IPS-20b (cell line): Measurements from ENCODE around the gene CDKAL1.

Source experiments
- H3K27ac ChIP-seq: one replicate; pipeline ENCODE4 v1.5.1; 2013; ENCODE audit warnings: low read length
- H3K27me3 ChIP-seq: 2 replicates; pipeline ENCODE4 v1.6.1; 2013; ENCODE audit warnings: mild to moderate bottlenecking, low read length, inconsistent platforms; ENCODE audit not compliant: insufficient read depth
- H3K36me3 ChIP-seq: 2 replicates; pipeline ENCODE4 v1.6.1; 2013; ENCODE audit warnings: low read depth, mild to moderate bottlenecking, inconsistent platforms, low read length, moderate library complexity; ENCODE audit not compliant: insufficient read depth
- H3K4me1 ChIP-seq: 2 replicates; pipeline ENCODE4 v1.6.1; 2013; ENCODE audit warnings: mild to moderate bottlenecking, control low read depth, inconsistent platforms, low read length, moderate library complexity; ENCODE audit not compliant: insufficient read depth
- H3K4me3 ChIP-seq: 2 replicates; pipeline ENCODE4 v1.5.1; 2013; ENCODE audit warnings: mild to moderate bottlenecking, low read length, inconsistent platforms
- H3K9ac ChIP-seq: 2 replicates; pipeline ENCODE4 v1.6.1; 2013; ENCODE audit warnings: low read depth, mild to moderate bottlenecking, inconsistent platforms, low read length, moderate library complexity
- H3K9me3 ChIP-seq: 2 replicates; pipeline ENCODE4 v1.6.1; 2013; ENCODE audit warnings: mild to moderate bottlenecking, low read depth, low read length, inconsistent platforms; ENCODE audit not compliant: insufficient read depth

CDKAL1 gene

DNA sequence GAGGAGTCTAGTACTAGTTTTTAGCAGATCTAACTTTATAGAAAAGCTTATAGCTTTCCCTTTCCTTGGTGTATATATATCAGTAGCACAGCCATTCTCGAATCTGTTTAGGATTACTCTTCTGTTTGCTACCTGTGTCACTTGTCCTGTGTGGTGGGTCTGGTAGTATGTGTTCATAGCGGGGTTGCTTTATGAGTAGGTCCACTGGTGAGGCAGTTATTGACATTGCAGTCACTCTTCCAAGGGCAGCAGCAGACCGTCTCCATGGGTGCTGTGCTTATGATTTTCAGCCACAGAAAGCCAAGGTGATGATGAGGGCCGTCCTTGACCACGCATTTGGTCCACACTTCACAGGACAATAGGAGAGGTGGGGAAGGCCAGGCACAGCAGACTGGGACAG lies 171.5 kb downstream of the CDKAL1 start:
- Histone ChIP-seq H3K27me3 (no peaks in the 10 kb centered on the region), H3K4me3 (no peak overlapping the region), H3K9ac (no peak overlapping the region), H3K36me3 (no peaks in the 10 kb centered on the region), H3K4me1 (peaks cover 8% of the 10 kb centered on the region; the same call in 1 of the 2 replicates), H3K9me3 (no peaks in the 10 kb centered on the region), H3K27ac (no peak overlapping the region)

DNA sequence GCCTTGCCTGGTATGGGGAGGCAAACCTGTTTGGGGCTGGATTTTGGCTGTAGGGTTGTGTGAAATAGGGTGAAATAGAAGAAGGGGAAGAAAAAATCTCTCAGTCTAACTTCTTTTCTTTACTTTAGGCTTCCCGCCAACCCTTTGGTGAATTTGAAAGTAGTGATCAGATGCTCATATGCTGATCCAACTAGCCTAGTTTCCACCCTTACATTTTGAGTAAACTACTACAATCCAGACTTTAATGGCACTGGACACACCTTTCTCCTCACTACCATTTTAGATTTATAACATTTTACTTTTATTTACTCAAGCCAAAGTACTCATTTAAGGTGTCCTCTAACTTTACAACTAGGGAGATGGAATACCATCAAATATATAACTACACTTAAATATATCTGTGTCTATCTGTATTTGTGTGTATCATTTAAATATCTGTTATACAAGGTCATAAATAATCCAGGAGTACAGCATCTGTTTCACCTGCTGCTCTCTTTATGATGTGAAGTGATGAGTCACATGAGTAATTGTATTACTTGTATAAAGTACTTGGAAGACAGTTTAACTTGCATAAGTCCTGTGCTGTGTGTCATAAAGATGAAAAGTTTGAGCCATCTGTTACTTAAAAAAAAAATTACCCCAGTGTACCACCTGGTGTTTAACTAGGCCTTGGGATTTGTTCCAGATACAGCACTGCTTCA lies 172.1 kb downstream of the CDKAL1 start:
- H3K9ac ChIP-seq = no peak overlapping the region
- H3K4me3 ChIP-seq = no peak overlapping the region
- no peaks in the 10 kb centered on the region for H3K36me3 ChIP-seq
- H3K9me3 ChIP-seq = no peaks in the 10 kb centered on the region
- no peaks in the 10 kb centered on the region for H3K27me3 ChIP-seq
- peaks cover 8% of the 10 kb centered on the region; the same call in 1 of the 2 replicates for H3K4me1 ChIP-seq
- no peak overlapping the region for H3K27ac ChIP-seq

- H3K27me3 ChIP-seq = no peaks in the 10 kb centered on the region
- peaks cover 8% of the 10 kb centered on the region; the same call in 1 of the 2 replicates for H3K4me1 ChIP-seq
- no peaks in the 10 kb centered on the region for H3K36me3 ChIP-seq
- H3K4me3 ChIP-seq = no peak overlapping the region
- H3K9me3 ChIP-seq = no peaks in the 10 kb centered on the region
- no peak overlapping the region for H3K27ac ChIP-seq
- no peak overlapping the region for H3K9ac ChIP-seq
Measured at GRCh38 chr6:20706939-20707485, 172.8 kb downstream of the CDKAL1 start.

DNA sequence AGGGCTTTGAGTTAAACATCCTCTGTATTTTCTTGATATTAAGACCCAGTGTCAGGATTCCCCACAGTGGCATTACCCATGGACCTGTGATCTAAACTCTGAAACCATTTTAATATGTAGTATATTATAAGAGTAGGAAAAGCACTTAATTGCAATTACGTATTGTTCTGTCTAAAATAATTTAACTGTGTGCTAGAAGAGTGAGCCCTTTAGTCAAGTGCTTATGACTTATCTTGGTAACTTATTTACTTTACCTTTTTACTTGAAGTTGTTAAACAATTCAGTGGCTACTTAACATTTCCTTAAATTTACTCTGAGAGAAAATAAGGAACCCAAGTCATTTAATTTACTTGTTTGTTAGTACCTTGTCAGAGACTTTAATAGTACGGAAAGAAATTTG lies 173.6 kb downstream of the CDKAL1 start:
- Histone ChIP-seq H3K36me3 (no peaks in the 10 kb centered on the region), H3K27ac (no peak overlapping the region), H3K9ac (no peak overlapping the region), H3K4me3 (no peak overlapping the region), H3K4me1 (peaks cover 4% of the 10 kb centered on the region; the same call in 1 of the 2 replicates), H3K27me3 (no peaks in the 10 kb centered on the region), H3K9me3 (no peaks in the 10 kb centered on the region)

DNA sequence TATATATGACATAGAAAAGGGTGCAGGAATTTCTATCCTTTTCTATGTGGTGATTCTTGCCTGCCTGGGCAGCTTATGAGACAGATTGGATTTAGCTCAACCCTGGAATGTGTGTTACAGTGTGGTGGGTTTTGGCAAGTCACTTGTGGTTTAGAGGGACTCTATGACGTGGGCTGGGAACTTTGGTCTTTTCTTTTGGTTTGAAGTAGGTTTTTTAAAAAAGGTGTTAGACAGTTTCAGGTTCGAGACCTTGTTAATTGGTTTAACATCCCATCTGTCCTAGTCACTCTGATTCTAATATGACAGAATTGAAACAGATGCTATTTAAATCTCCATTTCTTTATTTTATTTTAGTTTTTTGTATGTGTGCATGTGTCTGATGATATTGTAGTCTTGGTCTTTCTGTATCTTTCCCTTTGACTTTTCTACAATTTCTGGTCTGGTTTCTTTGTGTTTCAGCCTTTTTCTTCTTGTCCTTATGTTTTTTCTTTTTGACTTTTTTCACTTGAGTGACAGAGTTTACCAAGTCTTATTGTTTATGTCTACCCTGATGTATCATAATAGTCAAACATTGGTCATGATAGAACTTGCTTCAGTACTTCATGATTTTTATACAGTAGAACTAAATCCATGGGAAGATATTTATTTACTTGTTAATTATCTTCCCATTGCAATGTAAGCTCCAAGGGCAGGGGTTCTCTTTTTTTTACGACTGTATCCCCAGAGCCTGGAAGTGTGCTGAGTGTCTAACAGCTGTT lies 174.3 kb downstream of the CDKAL1 start:
- no peaks in the 10 kb centered on the region for H3K9me3 ChIP-seq
- no peaks in the 10 kb centered on the region for H3K36me3 ChIP-seq
- no peaks in the 10 kb centered on the region for H3K27me3 ChIP-seq
- H3K4me1 ChIP-seq = peaks cover 4% of the 10 kb centered on the region; the same call in 1 of the 2 replicates
- no peak overlapping the region for H3K9ac ChIP-seq
- H3K4me3 ChIP-seq = no peak overlapping the region
- H3K27ac ChIP-seq = no peak overlapping the region

DNA sequence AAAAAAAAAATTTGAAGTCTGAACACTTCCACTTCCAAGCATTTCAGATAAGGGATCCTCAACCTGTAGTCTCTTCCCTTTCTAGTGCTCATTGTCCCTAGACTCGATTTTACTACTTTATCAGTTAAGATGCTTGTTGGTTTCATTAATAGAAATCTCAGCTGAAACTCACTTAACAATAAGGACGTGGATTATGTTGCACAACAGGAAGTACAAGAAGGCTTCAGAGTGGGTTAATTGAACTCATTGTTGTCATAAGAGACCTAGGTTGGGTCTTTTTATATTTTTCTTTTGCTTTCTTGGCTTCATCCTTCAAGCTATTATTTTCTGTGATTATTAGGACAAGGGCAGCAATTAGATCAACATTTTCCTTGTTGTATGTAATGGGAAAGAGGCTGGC lies 175.2 kb downstream of the CDKAL1 start:
- Histone ChIP-seq H3K36me3 (no peaks in the 10 kb centered on the region), H3K4me1 (no peaks in the 10 kb centered on the region), H3K9me3 (no peaks in the 10 kb centered on the region), H3K27me3 (no peaks in the 10 kb centered on the region), H3K4me3 (no peak overlapping the region), H3K9ac (no peak overlapping the region), H3K27ac (no peak overlapping the region)

DNA sequence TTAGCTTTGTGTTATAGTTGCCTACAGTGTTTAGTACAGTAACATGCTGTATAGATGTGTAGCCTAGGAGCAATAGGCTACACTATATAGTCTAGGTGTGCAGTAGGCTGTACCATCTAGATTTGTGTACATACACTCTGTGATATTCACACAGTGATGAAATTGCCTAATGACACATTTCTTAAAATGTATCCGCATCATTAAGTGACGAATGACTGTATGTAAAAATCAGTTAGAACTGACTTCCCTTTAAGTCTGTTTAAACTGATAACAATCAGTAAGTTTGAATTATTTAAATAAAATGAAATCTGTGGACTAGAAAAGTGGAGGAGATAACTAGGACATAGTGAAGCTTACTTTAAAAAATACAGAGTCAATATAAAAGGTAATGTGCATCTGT lies 176.1 kb downstream of the CDKAL1 start:
- H3K36me3 ChIP-seq = no peaks in the 10 kb centered on the region

DNA sequence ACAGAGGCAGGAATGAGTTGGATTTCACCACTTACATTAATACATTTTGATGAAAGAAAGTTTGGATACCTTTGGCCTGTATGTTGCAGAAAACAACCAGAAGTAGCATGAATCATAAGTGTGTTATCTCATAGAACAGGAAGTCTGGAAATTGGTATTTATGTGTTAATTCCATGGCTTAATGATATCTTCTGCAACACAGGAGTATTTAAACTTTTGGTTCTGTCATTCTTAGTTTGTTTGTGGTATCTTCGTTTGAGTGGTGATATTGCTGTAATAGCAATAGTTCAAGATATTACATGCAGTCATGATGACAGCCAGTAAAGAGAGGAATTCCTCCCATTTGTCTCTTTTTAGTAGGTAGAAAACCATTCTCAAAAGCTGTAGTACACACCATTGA lies 177.3 kb downstream of the CDKAL1 start:
- H3K4me3 ChIP-seq = no peak overlapping the region
- no peaks in the 10 kb centered on the region for H3K4me1 ChIP-seq
- H3K27me3 ChIP-seq = no peaks in the 10 kb centered on the region
- H3K9ac ChIP-seq = no peak overlapping the region
- H3K27ac ChIP-seq = no peak overlapping the region
- no peaks in the 10 kb centered on the region for H3K9me3 ChIP-seq
- H3K36me3 ChIP-seq = no peaks in the 10 kb centered on the region

More for the DNA sequence above, 176.1 kb downstream of the CDKAL1 start:
- no peaks in the 10 kb centered on the region for H3K9me3 ChIP-seq
- no peak overlapping the region for H3K4me3 ChIP-seq
- no peaks in the 10 kb centered on the region for H3K27me3 ChIP-seq
- H3K27ac ChIP-seq = no peak overlapping the region
- H3K4me1 ChIP-seq = no peaks in the 10 kb centered on the region
- H3K9ac ChIP-seq = no peak overlapping the region

- H3K9ac ChIP-seq = no peak overlapping the region
- H3K36me3 ChIP-seq = no peaks in the 10 kb centered on the region
- H3K4me1 ChIP-seq = no peaks in the 10 kb centered on the region
- H3K27me3 ChIP-seq = no peaks in the 10 kb centered on the region
- H3K9me3 ChIP-seq = no peaks in the 10 kb centered on the region
- no peak overlapping the region for H3K4me3 ChIP-seq
- no peak overlapping the region for H3K27ac ChIP-seq
Measured at GRCh38 chr6:20712011-20712410, 177.8 kb downstream of the CDKAL1 start.

- Histone ChIP-seq H3K9ac (no peak overlapping the region), H3K27me3 (no peaks in the 10 kb centered on the region), H3K4me3 (no peak overlapping the region), H3K4me1 (0 out of 2 replicates have a peak, but pooled peaks cover 5% of the 10 kb centered on the region), H3K27ac (no peak overlapping the region), H3K36me3 (no peaks in the 10 kb centered on the region), H3K9me3 (no peaks in the 10 kb centered on the region)
Measured at GRCh38 chr6:20715135-20715806, 181.0 kb downstream of the CDKAL1 start.

DNA sequence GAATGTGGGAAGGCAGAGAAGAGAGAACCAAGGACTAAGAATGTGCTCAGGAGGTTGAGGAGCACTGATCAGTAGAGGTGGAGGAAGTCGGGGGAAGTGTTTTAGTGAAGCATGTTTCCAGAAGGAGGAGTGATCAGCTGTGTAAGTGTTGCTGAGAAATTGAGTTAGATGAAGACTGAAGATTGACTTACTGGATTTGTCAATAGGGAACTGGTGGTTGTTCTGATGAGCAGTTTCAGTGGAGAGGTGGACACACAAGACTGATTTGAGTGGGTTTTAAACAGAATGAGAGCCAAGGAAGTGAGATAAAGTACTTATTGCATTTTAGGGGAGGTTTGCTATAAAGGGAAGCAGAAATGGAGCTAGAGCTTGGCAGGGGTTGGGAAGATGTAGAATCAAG lies 182.6 kb downstream of the CDKAL1 start:
- no peak overlapping the region for H3K27ac ChIP-seq

More for the DNA sequence above, 182.6 kb downstream of the CDKAL1 start:
- H3K27me3 ChIP-seq = no peaks in the 10 kb centered on the region
- no peaks in the 10 kb centered on the region for H3K36me3 ChIP-seq
- H3K9ac ChIP-seq = no peak overlapping the region
- H3K4me1 ChIP-seq = 0 out of 2 replicates have a peak, but pooled peaks cover 5% of the 10 kb centered on the region
- no peaks in the 10 kb centered on the region for H3K9me3 ChIP-seq
- H3K4me3 ChIP-seq = no peak overlapping the region
